Measurements from ENCODE around the gene PVALEF. TPM values are rescaled to one million over a fixed set of nuclear protein-coding genes. Genes with fewer than 3 reads are reported as not detected.
A peak's percentile ranks its signal among the peaks of the same experiment; 100 is the strongest.
"Not testable (repeated sequence)": the region's sequence is repeated elsewhere in the genome, so short reads cannot be mapped to it uniquely, and the experiment has no call there.

The PVALEF gene
- polyA plus RNA-seq, 4 donors: 0.31 TPM; not detected in 3

DNA sequence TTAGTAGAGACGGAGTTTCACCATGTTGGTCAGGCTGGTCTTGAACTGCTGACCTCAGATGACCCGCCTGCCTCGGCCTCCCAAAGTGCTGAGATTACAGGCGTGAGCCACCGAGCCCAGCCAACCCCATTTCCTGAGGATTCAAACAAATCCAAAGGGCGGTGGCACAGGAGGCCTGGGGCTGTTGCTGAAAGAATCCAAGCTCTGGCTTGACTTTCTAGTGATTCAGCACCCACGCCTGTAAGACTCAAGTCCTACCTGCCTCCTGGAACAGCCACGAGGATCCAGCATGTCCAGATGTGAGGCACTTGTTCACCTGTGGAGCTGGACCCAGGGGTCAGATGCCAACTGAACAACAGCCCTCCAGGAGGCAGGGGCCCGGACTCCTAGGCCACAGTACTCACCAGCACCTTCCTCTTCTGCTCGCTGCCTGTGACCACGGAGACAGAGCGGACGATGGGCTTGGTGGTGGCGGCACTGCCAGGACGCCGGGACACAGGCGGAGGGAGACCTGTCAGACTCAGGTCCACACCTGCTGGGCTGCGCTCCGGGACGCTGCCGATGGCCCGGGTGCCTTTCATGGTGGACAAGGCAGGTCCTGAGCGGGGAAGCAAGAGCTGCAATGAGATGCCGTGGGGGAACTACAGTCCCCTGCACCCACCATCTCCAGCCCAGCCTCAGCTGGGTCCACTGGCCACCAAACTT, 54.3 kb downstream of the PVALEF start:
- H3K36me3 ChIP-seq (ENCODE audit: control insufficient read depth in 3 of 3, insufficient read depth in 2 of 3, low read depth in 1 of 3, low read length in 3 of 3): peaks cover 0 to 32% (median 3%) of the 10 kb centered on the region in 3 donors
- no peak for FAIRE-seq
- H3K4me3 ChIP-seq (ENCODE audit: low read depth in 1 of 3, low read length in 3 of 3): no peak overlapping the region
- H3K27ac ChIP-seq (ENCODE audit: low read depth in 1 of 3, low read length in 2 of 3): no peak overlapping the region
- WGBS, 3 donors: 95 to 96% (median 95%) methylated on average over 24 of the region's 24 CpGs
- peaks cover 0 to 19% (median 0%) of the 10 kb centered on the region in 3 donors for H3K4me1 ChIP-seq (ENCODE audit: control insufficient read depth in 3 of 3, insufficient read depth in 2 of 3, low read depth in 1 of 3, low read length in 2 of 3)
- no peak for DNase-seq
- peaks cover 0 to 9% (median 0%) of the 10 kb centered on the region in 3 donors for H3K27me3 ChIP-seq (ENCODE audit: control insufficient read depth in 3 of 3, insufficient read depth in 3 of 3, low read length in 3 of 3)
- H3K9me3 ChIP-seq (ENCODE audit: control insufficient read depth in 2 of 2, insufficient read depth in 1 of 2, low read depth in 1 of 2, low read length in 1 of 2): no peaks in the 10 kb centered on the region

DNA sequence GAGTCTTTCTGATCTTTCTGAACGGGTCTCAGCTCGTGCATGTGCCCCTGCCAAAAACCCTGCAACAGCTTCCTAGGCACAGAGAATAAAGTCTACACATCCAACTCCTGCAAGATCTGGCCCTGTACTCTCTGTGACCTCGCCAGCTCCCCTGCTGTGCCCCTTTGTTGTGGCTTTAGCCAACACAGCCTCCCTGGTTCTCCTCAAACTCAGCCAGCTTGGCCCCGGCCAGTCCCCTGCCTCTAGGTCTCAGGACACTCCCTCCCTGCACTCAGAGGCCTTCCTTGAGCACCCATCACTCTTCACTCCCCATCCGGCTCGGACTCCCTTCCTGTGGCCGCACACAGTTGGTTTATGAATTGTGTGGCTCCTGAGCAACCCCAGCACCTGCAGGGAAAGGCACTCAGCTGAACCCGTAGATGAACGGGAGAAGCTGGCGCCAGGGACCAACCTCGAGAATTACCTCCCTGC, 56.1 kb downstream of the PVALEF start:
- no peak for DNase-seq
- Histone ChIP-seq H3K4me1 (ENCODE audit: control insufficient read depth in 3 of 3, insufficient read depth in 2 of 3, low read depth in 1 of 3, low read length in 2 of 3) (peaks cover 0 to 19% (median 0%) of the 10 kb centered on the region in 3 donors), H3K4me3 (ENCODE audit: low read depth in 1 of 3, low read length in 3 of 3) (no peak overlapping the region), H3K36me3 (ENCODE audit: control insufficient read depth in 3 of 3, insufficient read depth in 2 of 3, low read depth in 1 of 3, low read length in 3 of 3) (peaks cover 0 to 32% (median 3%) of the 10 kb centered on the region in 3 donors), H3K9me3 (ENCODE audit: control insufficient read depth in 2 of 2, insufficient read depth in 1 of 2, low read depth in 1 of 2, low read length in 1 of 2) (no peaks in the 10 kb centered on the region), H3K27ac (ENCODE audit: low read depth in 1 of 3, low read length in 2 of 3) (no peak overlapping the region), H3K27me3 (ENCODE audit: control insufficient read depth in 3 of 3, insufficient read depth in 3 of 3, low read length in 3 of 3) (peaks cover 0 to 9% (median 0%) of the 10 kb centered on the region in 3 donors)
- 50 to 70% (median 50%) methylated on average over 11 of the region's 11 CpGs for WGBS, 3 donors
- no peak for FAIRE-seq

DNA sequence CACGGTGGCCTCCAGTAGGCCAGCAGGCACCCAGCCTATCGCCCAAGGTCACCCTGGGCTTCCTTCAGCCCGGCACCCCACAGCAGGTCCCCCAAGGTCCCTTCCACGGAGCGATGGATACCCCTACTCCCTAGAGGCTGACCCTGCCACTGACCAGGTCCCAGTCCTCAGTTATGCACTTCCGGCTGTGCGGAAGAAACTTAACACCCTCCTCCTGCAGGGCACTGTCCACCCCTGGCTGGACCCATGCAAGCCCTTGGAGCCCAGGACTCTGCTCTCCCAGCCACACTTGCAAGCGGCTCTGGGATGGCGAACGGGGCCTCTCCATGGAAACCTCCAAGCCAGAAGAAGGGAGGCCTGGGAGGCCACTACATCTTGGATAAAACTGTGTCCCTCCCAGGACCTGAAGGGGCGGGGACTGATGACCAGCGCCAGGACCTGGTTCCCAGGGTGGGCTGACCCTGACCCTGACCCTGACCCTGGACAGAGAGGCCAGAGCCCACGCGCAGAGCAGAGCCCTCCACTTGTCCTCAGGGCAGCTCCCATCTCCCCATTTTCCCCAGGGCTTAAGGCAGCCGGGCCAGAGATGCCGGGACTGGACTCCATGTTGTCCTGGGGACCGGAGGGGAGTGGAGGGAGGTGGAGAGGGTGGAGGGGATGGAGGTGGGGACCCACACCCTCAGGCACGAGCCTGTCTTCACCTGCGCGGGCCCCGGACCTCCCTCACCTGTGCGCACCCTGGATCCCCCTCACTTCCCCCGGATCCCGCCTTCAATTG, 56.7 kb downstream of the PVALEF start:
- Histone ChIP-seq H3K27me3 (ENCODE audit: control insufficient read depth in 3 of 3, insufficient read depth in 3 of 3, low read length in 3 of 3) (peaks cover 0 to 9% (median 0%) of the 10 kb centered on the region in 3 donors), H3K4me3 (ENCODE audit: low read depth in 1 of 3, low read length in 3 of 3) (peak overlapping the region; percentile 48 to 74 (median 60)), H3K27ac (ENCODE audit: low read depth in 1 of 3, low read length in 2 of 3) (no peak overlapping the region), H3K36me3 (ENCODE audit: control insufficient read depth in 3 of 3, insufficient read depth in 2 of 3, low read depth in 1 of 3, low read length in 3 of 3) (peaks cover 0 to 27% (median 3%) of the 10 kb centered on the region in 3 donors), H3K4me1 (ENCODE audit: control insufficient read depth in 3 of 3, insufficient read depth in 2 of 3, low read depth in 1 of 3, low read length in 2 of 3) (peaks cover 0 to 19% (median 0%) of the 10 kb centered on the region in 3 donors), H3K9me3 (ENCODE audit: control insufficient read depth in 2 of 2, insufficient read depth in 1 of 2, low read depth in 1 of 2, low read length in 1 of 2) (no peaks in the 10 kb centered on the region)
- DNase-seq: peak in 1 of 2 donors; percentile 25
- FAIRE-seq: no peak
- WGBS, 3 donors: 7 to 20% (median 18%) methylated on average over 20 to 24 of the region's 24 CpGs

DNA sequence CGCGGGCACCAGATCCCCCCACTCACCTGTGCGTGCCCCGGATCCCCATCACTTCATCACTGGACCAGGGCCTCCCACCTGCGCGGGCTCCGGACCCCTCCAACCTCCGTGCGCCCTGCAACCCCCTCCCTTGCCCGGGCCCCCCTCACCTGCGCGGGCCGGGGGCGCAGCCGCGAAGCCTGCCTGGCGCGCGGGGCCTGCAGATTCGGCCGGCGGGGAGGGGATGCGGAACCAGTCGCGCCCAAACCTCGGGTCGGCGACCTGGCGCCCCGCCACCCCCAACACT, 57.3 kb downstream of the PVALEF start:
- peaks cover 0 to 9% (median 0%) of the 10 kb centered on the region in 3 donors for H3K27me3 ChIP-seq (ENCODE audit: control insufficient read depth in 3 of 3, insufficient read depth in 3 of 3, low read length in 3 of 3)
- WGBS, 3 donors: 0 to 1% (median 1%) methylated on average over 14 to 30 of the region's 30 CpGs
- FAIRE-seq (no peak), DNase-seq (no peak)
- peaks cover 0 to 19% (median 0%) of the 10 kb centered on the region in 3 donors for H3K4me1 ChIP-seq (ENCODE audit: control insufficient read depth in 3 of 3, insufficient read depth in 2 of 3, low read depth in 1 of 3, low read length in 2 of 3)
- peak overlapping the region; percentile 48 to 74 (median 60) for H3K4me3 ChIP-seq (ENCODE audit: low read depth in 1 of 3, low read length in 3 of 3)
- H3K27ac ChIP-seq (ENCODE audit: low read depth in 1 of 3, low read length in 2 of 3): no peak overlapping the region
- H3K9me3 ChIP-seq (ENCODE audit: control insufficient read depth in 2 of 2, insufficient read depth in 1 of 2, low read depth in 1 of 2, low read length in 1 of 2): peaks cover 0 to 2% of the 10 kb centered on the region in 2 donors
- peaks cover 0 to 22% (median under 1%) of the 10 kb centered on the region in 3 donors for H3K36me3 ChIP-seq (ENCODE audit: control insufficient read depth in 3 of 3, insufficient read depth in 2 of 3, low read depth in 1 of 3, low read length in 3 of 3)

DNA sequence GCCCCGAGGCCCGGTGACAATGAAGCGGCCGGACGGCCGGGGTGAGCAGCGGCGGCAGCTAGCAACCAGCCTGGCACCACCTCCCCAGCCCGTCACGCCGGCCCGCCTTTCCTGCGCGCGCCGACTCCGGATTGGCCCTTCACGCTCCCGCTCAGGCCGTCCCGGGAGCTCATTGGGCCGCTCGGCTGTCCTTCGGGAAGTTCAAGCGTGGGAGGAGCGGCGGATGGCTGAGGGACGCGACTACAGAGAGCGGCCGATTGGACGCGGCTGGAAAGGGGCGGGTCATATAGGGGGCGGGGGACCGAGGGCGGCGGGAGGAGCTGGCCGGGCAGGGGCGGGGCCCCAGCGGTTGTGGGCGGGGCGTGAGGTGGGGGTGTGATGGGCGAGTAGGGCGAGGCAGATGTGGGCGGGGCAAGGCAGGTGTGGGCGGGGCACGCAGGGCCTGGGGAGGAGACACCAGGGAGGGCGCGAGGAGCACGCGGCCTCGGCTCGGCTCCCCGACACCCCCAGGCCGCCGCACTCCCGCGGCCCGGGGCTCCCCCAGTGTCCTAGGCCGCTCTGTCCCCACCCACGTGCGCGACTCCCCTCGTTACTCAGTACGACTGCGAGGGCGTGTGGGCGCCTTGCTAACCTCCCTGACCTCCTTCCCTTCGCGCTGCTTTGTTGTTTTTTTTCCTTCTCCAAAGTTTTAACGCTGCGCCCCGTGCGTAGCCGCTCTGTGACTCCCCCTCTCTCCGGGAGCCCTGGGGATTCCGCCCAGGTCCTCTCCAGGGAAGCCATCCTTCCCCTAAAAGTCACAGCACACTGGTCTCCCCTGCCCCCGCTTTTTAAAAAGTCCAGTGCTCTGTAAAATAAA, 57.8 kb downstream of the PVALEF start, which contains the start of gene CEP131:
Gene CEP131, minus strand, starts transcription at position 60 of the 856 bp plus-strand sequence. CDS start 2,909 bp downstream, outside the sequence.
- peak; percentile 98 to 99 for DNase-seq
- WGBS, 3 donors: 1 to 2% (median 1%) methylated on average over 56 to 79 of the region's 79 CpGs
- peaks cover 0 to 20% (median 0%) of the 10 kb centered on the region in 3 donors for H3K36me3 ChIP-seq (ENCODE audit: control insufficient read depth in 3 of 3, insufficient read depth in 2 of 3, low read depth in 1 of 3, low read length in 3 of 3)
- no peak for FAIRE-seq
- peaks cover 0 to 9% (median 0%) of the 10 kb centered on the region in 3 donors for H3K27me3 ChIP-seq (ENCODE audit: control insufficient read depth in 3 of 3, insufficient read depth in 3 of 3, low read length in 3 of 3)
- H3K4me3 ChIP-seq (ENCODE audit: low read depth in 1 of 3, low read length in 3 of 3): peak within 1 kb of the TSS; percentile 48 to 74 (median 60)
- peak within 1 kb of the TSS in 1 of 3 donors; percentile 42 for H3K27ac ChIP-seq (ENCODE audit: low read depth in 1 of 3, low read length in 2 of 3)
- peaks cover 0 to 2% of the 10 kb centered on the region in 2 donors for H3K9me3 ChIP-seq (ENCODE audit: control insufficient read depth in 2 of 2, insufficient read depth in 1 of 2, low read depth in 1 of 2, low read length in 1 of 2)
- H3K4me1 ChIP-seq (ENCODE audit: control insufficient read depth in 3 of 3, insufficient read depth in 2 of 3, low read depth in 1 of 3, low read length in 2 of 3): peaks cover 0 to 19% (median 0%) of the 10 kb centered on the region in 3 donors

DNA sequence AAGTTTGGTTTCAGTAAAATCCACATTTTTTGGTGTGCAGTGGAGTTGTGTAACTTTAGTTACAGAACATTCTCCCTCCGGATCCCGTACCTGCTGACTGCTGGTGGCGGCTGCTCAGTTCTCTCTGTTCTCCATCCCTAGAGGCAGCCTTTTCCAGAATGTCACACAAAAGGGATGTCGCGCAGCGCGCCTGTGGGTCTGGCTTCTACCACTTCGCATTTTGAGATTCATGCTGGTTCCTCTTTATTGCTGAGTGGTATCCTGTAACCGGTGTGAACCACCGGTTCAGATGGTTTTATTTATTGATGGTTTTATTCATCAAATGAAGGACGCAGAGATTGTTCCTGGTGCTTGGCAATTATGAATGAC, 58.4 kb downstream of the PVALEF start:
- H3K4me3 ChIP-seq (ENCODE audit: low read depth in 1 of 3, low read length in 3 of 3): no peak overlapping the region
- H3K27me3 ChIP-seq (ENCODE audit: control insufficient read depth in 3 of 3, insufficient read depth in 3 of 3, low read length in 3 of 3): peaks cover 0 to 9% (median 0%) of the 10 kb centered on the region in 3 donors
- no peak for FAIRE-seq
- peaks cover 0 to 19% (median 0%) of the 10 kb centered on the region in 3 donors for H3K4me1 ChIP-seq (ENCODE audit: control insufficient read depth in 3 of 3, insufficient read depth in 2 of 3, low read depth in 1 of 3, low read length in 2 of 3)
- no peak for DNase-seq
- WGBS, 3 donors: 23 to 49% (median 45%) methylated on average over 11 of the region's 11 CpGs
- peaks cover 0 to 20% (median 0%) of the 10 kb centered on the region in 3 donors for H3K36me3 ChIP-seq (ENCODE audit: control insufficient read depth in 3 of 3, insufficient read depth in 2 of 3, low read depth in 1 of 3, low read length in 3 of 3)
- no peak overlapping the region for H3K27ac ChIP-seq (ENCODE audit: low read depth in 1 of 3, low read length in 2 of 3)
- H3K9me3 ChIP-seq (ENCODE audit: control insufficient read depth in 2 of 2, insufficient read depth in 1 of 2, low read depth in 1 of 2, low read length in 1 of 2): peaks cover 0 to 2% of the 10 kb centered on the region in 2 donors

DNA sequence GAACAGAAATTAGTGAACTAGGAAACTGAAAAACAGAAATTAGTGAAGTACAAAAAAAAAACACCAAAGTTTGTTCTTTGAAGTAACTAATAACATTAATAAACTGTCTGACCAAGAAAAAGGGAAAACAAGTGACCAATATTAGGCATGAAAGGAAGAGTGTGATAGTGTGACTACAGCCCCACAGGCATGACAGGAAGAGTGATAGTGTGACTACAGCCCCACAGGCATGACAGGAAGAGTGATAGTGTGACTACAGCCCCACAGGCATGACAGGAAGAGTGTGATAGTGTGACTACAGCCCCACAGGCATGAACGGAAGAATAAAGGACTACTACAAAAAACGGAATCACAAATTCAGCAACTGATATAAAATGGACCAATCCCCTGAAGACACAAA, 62.3 kb downstream of the PVALEF start:
- not testable (repeated sequence) for H3K27me3 ChIP-seq (ENCODE audit: control insufficient read depth in 3 of 3, insufficient read depth in 3 of 3, low read length in 3 of 3); H3K4me1 ChIP-seq (ENCODE audit: control insufficient read depth in 3 of 3, insufficient read depth in 2 of 3, low read depth in 1 of 3, low read length in 2 of 3); H3K9me3 ChIP-seq (ENCODE audit: control insufficient read depth in 2 of 2, insufficient read depth in 1 of 2, low read depth in 1 of 2, low read length in 1 of 2); DNase-seq; FAIRE-seq; H3K27ac ChIP-seq (ENCODE audit: low read depth in 1 of 3, low read length in 2 of 3); H3K4me3 ChIP-seq (ENCODE audit: low read depth in 1 of 3, low read length in 3 of 3)
- WGBS, 3 donors: 66 to 80% (median 80%) methylated on average over 2 of the region's 2 CpGs
- peaks cover 0 to 43% (median 0%) of the 10 kb centered on the region in 3 donors for H3K36me3 ChIP-seq (ENCODE audit: control insufficient read depth in 3 of 3, insufficient read depth in 2 of 3, low read depth in 1 of 3, low read length in 3 of 3)
